BLaER1 treated with 17β-estradiol and CSF1 and Interleukin-3, amounts not matched to agents 10 nM and 100 nM (cell line): ENCODE data around the gene CORO6.

Experiments
- H3K27ac ChIP-seq, 11 experiments: shearing (Covaris generic); formaldehyde crosslinking; 2 replicates each; pipeline ENCODE4 v1.8.1; 2022
- H3K27me3 ChIP-seq, 11 experiments: shearing (Covaris generic); formaldehyde crosslinking; 2 replicates each; pipeline ENCODE4 v1.8.1; 2022
- H3K36me3 ChIP-seq, 11 experiments: shearing (Covaris generic); formaldehyde crosslinking; 2 replicates each; pipeline ENCODE4 v1.8.1; 2022
- H3K4me1 ChIP-seq, 10 experiments: shearing (Covaris generic); formaldehyde crosslinking; 2 replicates each; pipeline ENCODE4 v1.8.1; 2022
- H3K4me2 ChIP-seq, 11 experiments: shearing (Covaris generic); formaldehyde crosslinking; 2 replicates each; pipeline ENCODE4 v1.8.1; 2022
- H3K4me3 ChIP-seq, 10 experiments: shearing (Covaris generic); formaldehyde crosslinking; 2 replicates each; pipeline ENCODE4 v1.8.1; 2022
- H3K9ac ChIP-seq, 11 experiments: shearing (Covaris generic); formaldehyde crosslinking; 2 replicates each; pipeline ENCODE4 v1.8.1; 2022
- H3K9me3 ChIP-seq, 11 experiments: shearing (Covaris generic); formaldehyde crosslinking; replicated peaks in 1 of 11; 2 replicates each; pipeline ENCODE4 v1.8.1; 2022
- H4K20me1 ChIP-seq, 11 experiments: shearing (Covaris generic); formaldehyde crosslinking; 2 replicates each; pipeline ENCODE4 v1.8.1; 2022
- Cebpa-rat ChIP-seq, 11 experiments: shearing (Covaris generic); IDR thresholded peaks; 2 replicates each; pipeline ENCODE4 v1.8.1; 2022

CORO6 gene

DNA sequence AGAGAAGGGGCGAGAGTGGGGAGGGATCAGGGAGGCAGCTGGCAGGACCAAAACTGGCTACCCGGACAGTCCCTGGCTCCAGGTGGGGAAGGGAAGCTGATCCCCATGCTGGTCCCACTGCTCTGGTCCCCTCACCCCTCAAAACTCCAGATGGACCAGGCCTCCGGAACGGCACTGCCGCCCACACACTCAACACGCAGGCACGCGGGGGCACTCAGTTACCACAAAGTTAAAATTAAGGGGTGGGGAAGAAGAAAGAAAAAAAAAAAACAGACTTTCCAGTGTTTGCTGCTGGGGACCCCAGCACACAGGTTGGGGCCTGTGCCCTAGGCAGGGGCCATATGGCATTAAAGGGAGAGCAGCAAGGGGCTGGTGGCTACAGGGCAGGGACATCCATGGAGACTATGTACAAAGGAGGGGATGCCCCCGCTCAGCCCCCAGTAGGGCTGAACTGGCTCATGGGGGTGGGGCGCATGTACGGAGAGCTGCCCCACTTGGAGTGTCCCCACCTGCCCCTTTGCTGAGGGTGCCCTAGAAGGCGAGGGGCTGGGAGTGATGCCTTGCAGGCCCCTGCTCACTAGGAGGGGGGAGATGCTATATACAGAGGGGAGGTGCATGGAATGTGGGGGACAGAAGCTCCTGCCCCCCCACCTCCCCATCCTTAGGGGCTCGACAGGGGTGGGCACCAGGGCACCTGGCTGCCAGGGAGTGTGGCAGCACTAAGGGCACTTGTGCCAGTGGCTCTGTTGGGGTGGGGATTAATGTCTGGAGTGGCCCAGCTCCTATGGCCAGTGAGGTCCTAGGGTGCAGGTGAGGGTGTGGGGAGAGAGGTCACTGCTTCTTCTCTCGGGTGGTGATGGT lies 48.6 kb downstream of the CORO6 start:
- Histone ChIP-seq H3K4me2 (peak overlapping the region in 10 of 11 experiments; percentile 9 to 94 (median 77); a peak in 10 of 22 replicates), H4K20me1 (peaks cover 58 to 94% (median 83%) of the 10 kb centered on the region in 11 experiments; a peak in 21 of 22 replicates), H3K4me1 (peaks cover 45 to 77% (median 72%) of the 10 kb centered on the region in 10 experiments), H3K27me3 (no peaks in the 10 kb centered on the region), H3K4me3 (no peak overlapping the region), H3K9ac (peak overlapping the region in 5 of 11 experiments; percentile 2 to 66 (median 19); a peak in 3 of 22 replicates), H3K36me3 (peaks cover 61 to 83% (median 69%) of the 10 kb centered on the region in 11 experiments), H3K27ac (0 out of 22 replicates have a peak overlapping the region, but pooled peaks of 1 of the 11 experiments have one; percentile 45), H3K9me3 (no peaks in the 10 kb centered on the region)
- TF ChIP-seq Cebpa-rat (IDR thresholded peaks at IDR 0.05), result no peak

DNA sequence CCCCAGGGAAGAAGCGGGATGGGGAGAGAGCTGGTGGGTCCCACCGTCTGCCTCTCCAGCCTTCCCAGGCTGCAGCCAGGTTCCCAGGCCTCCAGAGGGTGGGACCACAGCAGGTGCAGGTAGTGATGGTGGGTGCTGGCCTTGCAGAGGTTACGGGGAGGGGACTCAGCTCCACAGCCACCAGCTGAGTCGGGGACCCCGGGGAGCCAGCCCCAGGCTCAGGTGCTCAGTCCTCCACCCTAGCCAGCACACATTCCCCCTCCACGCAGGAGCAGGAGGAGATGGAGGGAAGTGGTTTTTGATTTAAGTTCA lies 49.2 kb downstream of the CORO6 start:
- peaks cover 55 to 77% (median 63%) of the 10 kb centered on the region in 11 experiments for H3K36me3 ChIP-seq
- H3K4me3 ChIP-seq, result no peak overlapping the region
- H3K27ac ChIP-seq, result peak overlapping the region in 1 of 11 experiments; percentile 45; a peak in 1 of 22 replicates
- TF ChIP-seq Cebpa-rat (IDR thresholded peaks at IDR 0.05), result no peak
- H4K20me1 ChIP-seq, result peaks cover 58 to 93% (median 80%) of the 10 kb centered on the region in 11 experiments; a peak in 21 of 22 replicates
- no peaks in the 10 kb centered on the region for H3K27me3 ChIP-seq
- peak overlapping the region in 6 of 11 experiments; percentile 2 to 66 (median 43); a peak in 3 of 22 replicates for H3K9ac ChIP-seq
- peaks cover 47 to 79% (median 75%) of the 10 kb centered on the region in 10 experiments for H3K4me1 ChIP-seq
- peak overlapping the region; percentile 65 to 94 (median 81); a peak in 21 of 22 replicates for H3K4me2 ChIP-seq
- no peaks in the 10 kb centered on the region for H3K9me3 ChIP-seq

DNA sequence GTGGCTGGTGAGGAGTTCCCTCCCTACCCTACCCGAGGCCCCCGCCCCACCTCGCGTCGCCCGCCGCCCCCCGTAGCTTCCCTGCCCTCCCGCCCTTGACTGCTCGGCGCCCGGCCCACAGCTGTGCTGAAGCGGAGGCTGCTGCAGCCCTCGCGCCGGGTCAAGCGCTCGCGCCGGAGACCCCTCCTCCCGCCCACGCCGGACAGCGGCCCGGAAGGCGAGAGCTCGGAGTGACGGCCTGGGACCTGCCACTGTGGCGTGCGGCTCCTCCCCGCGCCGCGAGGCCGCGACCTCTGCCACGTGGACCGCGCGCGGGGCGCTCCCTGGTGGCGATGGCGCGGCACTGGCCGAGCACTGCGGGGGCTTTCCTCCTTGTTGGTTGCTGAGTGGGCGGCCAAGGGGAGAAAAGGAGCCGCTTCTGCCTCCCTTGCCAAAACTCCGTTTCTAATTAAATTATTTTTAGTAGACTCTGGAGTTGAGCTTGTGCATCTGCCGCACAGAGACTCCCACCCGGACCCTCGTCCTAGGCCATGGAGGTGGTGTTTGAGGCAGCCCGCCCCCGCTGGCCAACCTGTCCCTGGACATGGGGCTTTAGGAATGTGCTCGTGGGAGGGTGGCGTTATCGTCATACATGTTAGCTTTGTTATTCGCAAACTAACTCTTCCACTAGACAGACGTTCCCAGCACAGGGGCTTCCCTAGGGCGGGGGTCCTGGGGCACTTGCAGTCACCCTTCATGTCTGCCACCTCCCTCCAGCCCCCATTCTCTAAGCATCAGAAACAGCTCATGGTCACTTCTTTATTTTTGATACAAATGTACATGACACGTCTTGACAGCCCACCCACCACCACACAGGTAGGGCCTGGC lies 49.8 kb downstream of the CORO6 start:
- Histone ChIP-seq H3K9ac (peak overlapping the region in 8 of 11 experiments; percentile 12 to 66 (median 40); a peak in 10 of 22 replicates), H3K27me3 (no peaks in the 10 kb centered on the region), H3K4me2 (peak overlapping the region; percentile 65 to 94 (median 81)), H3K9me3 (no peaks in the 10 kb centered on the region), H3K36me3 (peaks cover 49 to 71% (median 57%) of the 10 kb centered on the region in 11 experiments), H3K4me1 (peaks cover 47 to 79% (median 75%) of the 10 kb centered on the region in 10 experiments), H4K20me1 (peaks cover 58 to 87% (median 76%) of the 10 kb centered on the region in 11 experiments; a peak in 21 of 22 replicates), H3K4me3 (peak overlapping the region in 2 of 10 experiments; percentile 9 to 26; a peak in 1 of 20 replicates), H3K27ac (peak overlapping the region in 3 of 11 experiments; percentile 10 to 52 (median 45); a peak in 5 of 22 replicates)
- no peak for TF ChIP-seq Cebpa-rat (IDR thresholded peaks at IDR 0.05)

DNA sequence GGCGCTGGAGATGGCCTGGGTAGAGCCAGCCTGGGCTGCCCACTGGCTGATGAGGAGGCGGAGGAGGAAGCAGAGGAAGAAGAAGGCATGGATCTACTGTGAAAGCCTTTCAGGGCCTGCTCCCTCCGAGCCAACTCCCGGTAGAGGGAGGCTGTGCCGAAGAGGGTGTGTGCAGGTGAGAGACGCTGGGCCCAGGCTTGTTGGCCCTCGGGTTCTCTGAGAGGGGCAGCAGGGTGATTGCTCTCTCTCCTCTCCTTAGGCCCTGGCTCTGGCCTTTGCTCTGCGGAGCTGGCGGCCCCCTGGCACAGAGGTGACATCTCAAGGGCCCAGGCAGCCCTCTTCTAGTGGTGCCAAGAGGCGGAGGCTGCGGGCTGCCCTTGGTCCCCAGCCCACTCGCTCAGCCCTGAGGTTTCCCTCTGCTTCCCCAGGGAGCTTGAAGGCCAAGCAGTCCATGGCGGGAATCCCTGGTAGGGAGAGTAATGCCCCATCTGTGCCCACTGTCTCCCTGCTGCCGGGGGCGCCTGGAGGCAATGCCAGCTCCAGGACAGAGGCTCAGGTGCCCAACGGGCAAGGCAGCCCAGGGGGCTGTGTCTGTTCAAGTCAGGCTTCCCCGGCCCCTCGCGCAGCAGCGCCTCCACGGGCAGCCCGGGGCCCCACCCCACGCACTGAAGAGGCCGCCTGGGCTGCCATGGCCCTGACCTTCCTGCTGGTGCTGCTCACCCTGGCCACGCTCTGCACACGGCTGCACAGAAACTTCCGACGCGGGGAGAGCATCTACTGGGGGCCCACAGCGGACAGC lies 50.6 kb downstream of the CORO6 start:
- Histone ChIP-seq H3K4me3 (peak overlapping the region in 4 of 10 experiments; percentile 25 to 31 (median 26); a peak in 3 of 20 replicates), H4K20me1 (peaks cover 58 to 78% (median 71%) of the 10 kb centered on the region in 11 experiments; a peak in 21 of 22 replicates), H3K27ac (peak overlapping the region in 6 of 11 experiments; percentile 10 to 52 (median 41); a peak in 9 of 22 replicates), H3K9me3 (no peaks in the 10 kb centered on the region), H3K4me2 (peak overlapping the region; percentile 61 to 94 (median 81)), H3K9ac (peak overlapping the region; percentile 27 to 70 (median 48); a peak in 18 of 22 replicates), H3K27me3 (no peaks in the 10 kb centered on the region), H3K36me3 (peaks cover 41 to 63% (median 49%) of the 10 kb centered on the region in 11 experiments), H3K4me1 (peaks cover 47 to 79% (median 75%) of the 10 kb centered on the region in 10 experiments)
- TF ChIP-seq Cebpa-rat (IDR thresholded peaks at IDR 0.05), result no peak

DNA sequence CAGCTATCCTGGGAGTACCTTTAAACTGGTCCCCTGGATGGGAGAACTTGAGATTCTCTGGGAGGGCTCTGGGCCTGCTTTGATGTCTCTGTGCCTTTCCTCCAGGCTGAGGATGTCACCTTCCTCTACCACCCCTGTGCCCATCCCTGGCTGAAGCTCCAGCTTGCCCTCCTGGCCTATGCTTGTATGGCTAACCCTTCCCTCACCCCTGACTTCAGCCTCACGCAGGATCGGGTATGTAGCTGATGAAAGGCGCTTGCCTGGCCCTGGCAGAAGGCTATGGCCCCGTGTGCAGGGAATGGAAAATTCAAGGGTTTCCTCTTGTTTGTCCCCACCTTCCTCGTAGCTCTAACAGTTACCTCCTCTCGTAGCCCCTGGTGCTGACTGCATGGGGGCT lies 51.2 kb downstream of the CORO6 start:
- peaks cover 35 to 57% (median 43%) of the 10 kb centered on the region in 11 experiments for H3K36me3 ChIP-seq
- H3K4me2 ChIP-seq, result peak overlapping the region; percentile 61 to 94 (median 81)
- H3K9ac ChIP-seq, result peak overlapping the region in 7 of 11 experiments; percentile 42 to 70 (median 60); a peak in 11 of 22 replicates
- H3K27me3 ChIP-seq, result no peaks in the 10 kb centered on the region
- H4K20me1 ChIP-seq, result peaks cover 53 to 72% (median 65%) of the 10 kb centered on the region in 11 experiments; a peak in 21 of 22 replicates
- H3K4me3 ChIP-seq, result no peak overlapping the region
- H3K9me3 ChIP-seq, result no peaks in the 10 kb centered on the region
- TF ChIP-seq Cebpa-rat (IDR thresholded peaks at IDR 0.05), result no peak
- H3K4me1 ChIP-seq, result peaks cover 47 to 77% (median 71%) of the 10 kb centered on the region in 10 experiments
- peak overlapping the region in 2 of 11 experiments; percentile 10 to 41; a peak in 1 of 22 replicates for H3K27ac ChIP-seq

DNA sequence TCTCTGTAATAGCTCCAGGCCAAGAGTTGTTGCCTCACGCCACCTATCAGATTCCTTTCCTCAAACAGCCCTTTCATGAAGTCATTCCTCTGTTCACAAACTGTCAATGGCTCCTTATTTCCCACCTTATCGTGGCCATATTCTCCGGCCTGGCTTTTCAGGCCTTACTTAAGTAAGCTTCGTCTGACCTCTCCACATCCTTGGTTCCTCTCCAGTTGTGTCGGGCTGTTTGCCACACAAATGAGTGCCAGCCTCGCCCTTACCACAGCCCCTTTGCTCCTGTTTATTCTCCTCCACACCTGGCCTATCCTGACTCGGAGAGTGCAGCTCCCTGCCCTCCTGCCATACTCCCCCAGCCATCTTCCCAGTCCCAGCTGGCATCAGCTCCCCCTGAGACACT lies 52.2 kb downstream of the CORO6 start:
- H3K4me3 ChIP-seq, result no peak overlapping the region
- peak overlapping the region in 1 of 11 experiments; percentile 66; a peak in 1 of 22 replicates for H3K9ac ChIP-seq
- no peaks in the 10 kb centered on the region for H3K9me3 ChIP-seq
- H3K36me3 ChIP-seq, result peaks cover 25 to 47% (median 33%) of the 10 kb centered on the region in 11 experiments
- peak overlapping the region in 8 of 11 experiments; percentile 17 to 94 (median 75); a peak in 10 of 22 replicates for H3K4me2 ChIP-seq
- peaks cover 50 to 75% (median 66%) of the 10 kb centered on the region in 10 experiments for H3K4me1 ChIP-seq
- H3K27ac ChIP-seq, result no peak overlapping the region
- no peak for TF ChIP-seq Cebpa-rat (IDR thresholded peaks at IDR 0.05)
- no peaks in the 10 kb centered on the region for H3K27me3 ChIP-seq
- H4K20me1 ChIP-seq, result peaks cover 43 to 72% (median 58%) of the 10 kb centered on the region in 11 experiments; a peak in 21 of 22 replicates

DNA sequence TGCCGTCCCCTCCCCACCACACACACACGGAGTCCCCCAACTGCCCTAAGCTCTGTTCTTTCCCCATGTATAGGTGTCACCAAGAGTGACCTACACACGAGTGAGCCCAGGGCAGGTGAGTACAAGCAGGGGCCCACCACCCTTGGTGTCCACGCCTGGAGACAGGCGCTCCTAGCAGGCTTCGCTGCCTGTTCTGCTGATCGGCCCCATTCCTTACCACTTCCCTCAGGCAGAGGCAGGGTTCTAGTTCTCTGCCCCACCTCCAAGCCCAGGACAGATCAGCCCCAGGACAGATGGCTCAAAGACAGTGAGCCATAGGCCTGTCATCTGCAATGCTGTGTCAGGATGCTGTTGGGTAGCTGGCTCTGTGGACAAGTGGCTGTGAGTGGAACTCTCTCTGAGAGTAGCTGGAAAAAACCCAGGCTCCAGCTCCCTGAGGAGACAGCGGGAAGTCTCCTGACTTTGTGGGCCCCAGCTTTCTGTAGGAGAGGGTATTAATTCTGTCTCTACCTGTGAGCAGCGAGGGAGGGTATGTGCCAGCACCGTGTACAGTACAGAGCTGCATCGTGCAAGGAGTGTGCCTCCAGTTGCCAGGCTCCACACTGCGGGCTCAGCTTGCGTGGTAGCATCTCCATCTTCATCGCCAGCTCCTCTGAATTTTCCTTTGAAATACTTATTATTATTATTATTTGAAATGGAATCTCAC lies 53.3 kb downstream of the CORO6 start:
- no peaks in the 10 kb centered on the region for H3K9me3 ChIP-seq
- peak overlapping the region; percentile 94 to 100 (median 96) for H3K4me2 ChIP-seq
- no peak for TF ChIP-seq Cebpa-rat (IDR thresholded peaks at IDR 0.05)
- peak overlapping the region; percentile 74 to 89 (median 78) for H3K4me3 ChIP-seq
- peaks cover 36 to 72% (median 48%) of the 10 kb centered on the region in 11 experiments; a peak in 21 of 22 replicates for H4K20me1 ChIP-seq
- peak overlapping the region; percentile 79 to 94 (median 83) for H3K9ac ChIP-seq
- H3K36me3 ChIP-seq, result peaks cover 14 to 36% (median 22%) of the 10 kb centered on the region in 11 experiments
- peak overlapping the region in 10 of 11 experiments; percentile 68 to 89 (median 86); a peak in 20 of 22 replicates for H3K27ac ChIP-seq
- peaks cover 62 to 75% (median 67%) of the 10 kb centered on the region in 10 experiments for H3K4me1 ChIP-seq
- no peaks in the 10 kb centered on the region for H3K27me3 ChIP-seq
